GM23338 (cell line): ENCODE results near the gene SLC36A1.

ENCODE experiments used
- CREB1 ChIP-seq: fragments of 250-450 bp; sonication (Bioruptor Pico); IDR thresholded peaks from 2 replicates; pipeline ENCODE4 v1.5.0; 2020; ENCODE audit warnings: low read depth, mild to moderate bottlenecking, moderate library complexity
- CTCF ChIP-seq, 2 experiments: fragments of 200-600 bp in 1 of 2; sonication (generic) in 1 of 2; conservative IDR thresholded peaks; 2 replicates each; pipeline versions ENCODE4 v1.5.1 to v1.6.1; 2016 to 2017; ENCODE audit warnings: antibody characterized with exemption in 2 of 2, low read depth in 2 of 2, mild to moderate bottlenecking in 2 of 2, moderate library complexity in 1 of 2
- ETS1 ChIP-seq: IDR thresholded peaks from 2 replicates; pipeline ENCODE4 v1.6.1; 2016; ENCODE audit warnings: antibody characterized with exemption
- EZH2 ChIP-seq: fragments of 200-600 bp; sonication (generic); IDR thresholded peaks from one replicate; pipeline ENCODE4 v1.8.0; 2017; ENCODE audit warnings: antibody characterized with exemption, mild to moderate bottlenecking, low read depth; ENCODE audit not compliant: unreplicated experiment
- EZH2phosphoT487 ChIP-seq: fragments of 200-600 bp; sonication (generic); IDR thresholded peaks from one replicate; pipeline ENCODE4 v1.8.1; 2018; ENCODE audit warnings: antibody characterized with exemption; ENCODE audit not compliant: unreplicated experiment
- JUNB ChIP-seq: IDR thresholded peaks from one replicate; pipeline ENCODE4 v1.6.1; 2016; ENCODE audit warnings: antibody characterized with exemption; ENCODE audit not compliant: unreplicated experiment
- NANOG ChIP-seq: IDR thresholded peaks from 2 replicates; pipeline ENCODE4 v1.6.1; 2016; ENCODE audit warnings: antibody characterized with exemption, borderline replicate concordance
- POLR2AphosphoS5 ChIP-seq: IDR thresholded peaks from 2 replicates; pipeline ENCODE4 v1.6.1; 2016; ENCODE audit warnings: antibody characterized with exemption, low read depth
- REST ChIP-seq: IDR thresholded peaks from one replicate; pipeline ENCODE4 v1.6.1; 2018; ENCODE audit warnings: antibody characterized with exemption; ENCODE audit not compliant: unreplicated experiment
- STAT1 ChIP-seq: IDR thresholded peaks from one replicate; pipeline ENCODE4 v1.6.1; 2016; ENCODE audit warnings: antibody characterized with exemption; ENCODE audit not compliant: unreplicated experiment
- ZNF331 ChIP-seq: fragments of 250-450 bp; sonication (Bioruptor Pico); IDR thresholded peaks from 2 replicates; pipeline ENCODE4 v1.5.0; 2020; ENCODE audit warnings: low read depth, mild to moderate bottlenecking, moderate library complexity

- TF ChIP-seq CTCF (conservative IDR thresholded peaks at IDR 0.05; ENCODE audit: low read depth in 2 of 2) (no peak), EZH2 (no peak), REST (no peak), CREB1 (CRISPR knock-in tag) (no peak), ZNF331 (CRISPR knock-in tag) (no peak), EZH2phosphoT487 (no peak), POLR2AphosphoS5 (no peak), JUNB (no peak), STAT1 (no peak), ETS1 (no peak), NANOG (no peak)
Observed at GRCh38 chr5:151537044-151537443, 89.6 kb downstream of the SLC36A1 start.
